Cerebellar cortex (tissue), 1 donor: ENCODE results near the gene STX18.

Experiments used
- DNase-seq: peaks from one replicate; pipeline ENCODE4 v3.0.0-alpha.2; 2015; ENCODE audit warnings: low spot score

Gene STX18

GRCh38 chr4:4377732-4378460 lies 164.0 kb downstream of the STX18 start:
- no peak for DNase-seq

GRCh38 chr4:4377191-4377590 lies 164.7 kb downstream of the STX18 start:
- DNase-seq: no peak

GRCh38 chr4:4376074-4376473 lies 165.8 kb downstream of the STX18 start:
- no peak for DNase-seq

GRCh38 chr4:4374388-4375098 lies 167.3 kb downstream of the STX18 start:
- DNase-seq: no peak
